HEK293 (cell line): ENCODE results near the gene OR10R2.

Experiments used
- CTCF ChIA-PET: fragments of 350-600 bp; formaldehyde crosslinking; extraction: SDS; loops from one replicate; lab custom pipeline; 2021; ENCODE audit warnings: antibody characterized with exemption; lab: Yijun Ruan, JAX
- POLR2A ChIA-PET: fragments of 300-600 bp; formaldehyde crosslinking; extraction: SDS; loops from one replicate; lab custom pipeline; 2020; ENCODE audit warnings: antibody characterized with exemption, inconsistent platforms; lab: Yijun Ruan, JAX
- H3K27ac ChIP-seq: fragments of 200-500 bp; sonication (Bioruptor generic); 2 replicates; pipeline ENCODE4 v1.5.1; 2014; ENCODE audit warnings: low read depth, low read length, control low read depth, inconsistent platforms; ENCODE audit errors: extremely low read depth
- H3K36me3 ChIP-seq, 2 experiments: fragments of 200-500 bp in 1 of 2; sonication (Bioruptor generic) in 1 of 2; 1 replicate in 1 of 2; 2 replicates in 1 of 2; pipeline ENCODE4 v1.5.1; 2014 to 2017; ENCODE audit warnings: inconsistent platforms in 2 of 2, low read length in 2 of 2; ENCODE audit not compliant: control insufficient read depth in 2 of 2, insufficient read depth in 1 of 2
- H3K4me1 ChIP-seq: fragments of 200-500 bp; sonication (Bioruptor generic); 2 replicates; pipeline ENCODE4 v1.5.1; 2014; ENCODE audit warnings: mild to moderate bottlenecking, low read length, inconsistent platforms; ENCODE audit not compliant: control insufficient read depth, insufficient read depth
- H3K4me3 ChIP-seq: 2 replicates; pipeline ENCODE4 v1.5.1; 2011; ENCODE audit warnings: low read depth, mild to moderate bottlenecking, control low read depth, low read length, moderate library complexity
- H3K9me3 ChIP-seq: fragments of 200-500 bp; sonication (Bioruptor generic); 2 replicates; pipeline ENCODE4 v1.5.1; 2014; ENCODE audit warnings: low read depth, low read length, inconsistent platforms; ENCODE audit not compliant: control insufficient read depth, insufficient read depth
- GFI1B ChIP-seq: fragments of 450-650 bp; formaldehyde crosslinking; IDR thresholded peaks from 2 replicates; pipeline ENCODE4 v1.5.1; 2016; ENCODE audit warnings: missing biosample characterization, missing genetic modification characterization
- KLF16 ChIP-seq: fragments of 450-650 bp; formaldehyde crosslinking; IDR thresholded peaks from 2 replicates; pipeline ENCODE4 v1.5.1; 2017; ENCODE audit warnings: missing biosample characterization, missing genetic modification characterization
- MEIS1 ChIP-seq: sonication (generic); formaldehyde crosslinking; IDR thresholded peaks from 2 replicates; pipeline ENCODE4 v1.8.1; 2022; ENCODE audit warnings: missing genetic modification reagents, mild to moderate bottlenecking, borderline replicate concordance
- OSR2 ChIP-seq: fragments of 450-650 bp; formaldehyde crosslinking; IDR thresholded peaks from 2 replicates; pipeline ENCODE4 v1.5.1; 2016; ENCODE audit warnings: missing biosample characterization, missing genetic modification characterization
- SCRT1 ChIP-seq: fragments of 450-650 bp; formaldehyde crosslinking; IDR thresholded peaks from 2 replicates; pipeline ENCODE4 v1.5.1; 2016; ENCODE audit warnings: missing biosample characterization, missing genetic modification characterization, borderline replicate concordance
- WT1 ChIP-seq: fragments of 450-650 bp; formaldehyde crosslinking; IDR thresholded peaks from 2 replicates; pipeline ENCODE4 v1.5.1; 2016; ENCODE audit warnings: missing biosample characterization, missing genetic modification characterization
- YY1 ChIP-seq: fragments of 450-650 bp; formaldehyde crosslinking; IDR thresholded peaks from 2 replicates; pipeline ENCODE4 v1.5.1; 2018; ENCODE audit warnings: missing biosample characterization, missing genetic modification characterization
- YY2 ChIP-seq: fragments of 450-650 bp; formaldehyde crosslinking; IDR thresholded peaks from 2 replicates; pipeline ENCODE4 v1.5.1; 2016; ENCODE audit warnings: missing biosample characterization, missing genetic modification characterization
- ZBTB17 ChIP-seq: fragments of 450-650 bp; formaldehyde crosslinking; IDR thresholded peaks from 2 replicates; pipeline ENCODE4 v1.5.1; 2016; ENCODE audit warnings: missing biosample characterization, missing genetic modification characterization
- ZNF146 ChIP-seq: fragments of 450-650 bp; formaldehyde crosslinking; IDR thresholded peaks from 2 replicates; pipeline ENCODE4 v1.5.1; 2016; ENCODE audit warnings: missing biosample characterization, missing genetic modification characterization
- ZNF18 ChIP-seq: fragments of 450-650 bp; formaldehyde crosslinking; IDR thresholded peaks from 2 replicates; pipeline ENCODE4 v1.5.1; 2016; ENCODE audit warnings: missing biosample characterization, missing genetic modification characterization
- ZNF223 ChIP-seq: fragments of 450-650 bp; formaldehyde crosslinking; IDR thresholded peaks from 2 replicates; pipeline ENCODE4 v1.5.1; 2016; ENCODE audit warnings: missing biosample characterization, missing genetic modification characterization
- ZNF266 ChIP-seq: fragments of 450-650 bp; formaldehyde crosslinking; IDR thresholded peaks from 2 replicates; pipeline ENCODE4 v1.5.1; 2016; ENCODE audit warnings: missing biosample characterization, missing genetic modification characterization, low read depth
- ZNF350 ChIP-seq: fragments of 450-650 bp; formaldehyde crosslinking; IDR thresholded peaks from 2 replicates; pipeline ENCODE4 v1.5.0; 2017; ENCODE audit warnings: missing biosample characterization, mild to moderate bottlenecking, missing genetic modification characterization
- ZNF37A ChIP-seq: fragments of 450-650 bp; IDR thresholded peaks from 2 replicates; pipeline ENCODE4 v1.5.1; 2018; ENCODE audit warnings: missing biosample characterization, missing genetic modification characterization
- ZNF544 ChIP-seq: fragments of 450-650 bp; formaldehyde crosslinking; IDR thresholded peaks from 2 replicates; pipeline ENCODE4 v1.5.0; 2017; ENCODE audit warnings: missing biosample characterization, missing genetic modification characterization
- ZNF585B ChIP-seq: fragments of 450-650 bp; formaldehyde crosslinking; IDR thresholded peaks from 2 replicates; pipeline ENCODE4 v1.5.1; 2016; ENCODE audit warnings: missing biosample characterization, missing genetic modification characterization
- ZNF747 ChIP-seq: fragments of 450-650 bp; formaldehyde crosslinking; IDR thresholded peaks from 2 replicates; pipeline ENCODE4 v1.5.1; 2016; ENCODE audit warnings: missing biosample characterization, missing genetic modification characterization
- ZXDB ChIP-seq: fragments of 450-650 bp; formaldehyde crosslinking; IDR thresholded peaks from 2 replicates; pipeline ENCODE4 v1.5.1; 2016; ENCODE audit warnings: missing biosample characterization, missing genetic modification characterization
- TF ChIP-seq, protein P1 (sequence below): fragments of 450-650 bp; formaldehyde crosslinking; IDR thresholded peaks from 2 replicates; pipeline ENCODE4 v1.5.1; 2016; ENCODE audit warnings: missing biosample characterization, missing genetic modification characterization

The OR10R2 gene

GRCh38 chr1:158520955-158521665, 49.1 kb downstream of the OR10R2 start:
- ChIA-PET CTCF (no interaction called here), POLR2A (no interaction called here)
- Histone ChIP-seq H3K4me3 (no peak overlapping the region), H3K27ac (no peak overlapping the region), H3K36me3 (no peaks in the 10 kb centered on the region), H3K4me1 (no peaks in the 10 kb centered on the region), H3K9me3 (no peaks in the 10 kb centered on the region)
- TF ChIP-seq, protein P1, sequence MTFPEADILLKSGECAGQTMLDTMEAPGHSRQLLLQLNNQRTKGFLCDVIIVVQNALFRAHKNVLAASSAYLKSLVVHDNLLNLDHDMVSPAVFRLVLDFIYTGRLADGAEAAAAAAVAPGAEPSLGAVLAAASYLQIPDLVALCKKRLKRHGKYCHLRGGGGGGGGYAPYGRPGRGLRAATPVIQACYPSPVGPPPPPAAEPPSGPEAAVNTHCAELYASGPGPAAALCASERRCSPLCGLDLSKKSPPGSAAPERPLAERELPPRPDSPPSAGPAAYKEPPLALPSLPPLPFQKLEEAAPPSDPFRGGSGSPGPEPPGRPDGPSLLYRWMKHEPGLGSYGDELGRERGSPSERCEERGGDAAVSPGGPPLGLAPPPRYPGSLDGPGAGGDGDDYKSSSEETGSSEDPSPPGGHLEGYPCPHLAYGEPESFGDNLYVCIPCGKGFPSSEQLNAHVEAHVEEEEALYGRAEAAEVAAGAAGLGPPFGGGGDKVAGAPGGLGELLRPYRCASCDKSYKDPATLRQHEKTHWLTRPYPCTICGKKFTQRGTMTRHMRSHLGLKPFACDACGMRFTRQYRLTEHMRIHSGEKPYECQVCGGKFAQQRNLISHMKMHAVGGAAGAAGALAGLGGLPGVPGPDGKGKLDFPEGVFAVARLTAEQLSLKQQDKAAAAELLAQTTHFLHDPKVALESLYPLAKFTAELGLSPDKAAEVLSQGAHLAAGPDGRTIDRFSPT (tag by site-specific recombination), result no peak
- TF ChIP-seq YY2 (tag by site-specific recombination) (no peak), MEIS1 (CRISPR knock-in tag) (no peak), ZBTB17 (no peak), KLF16 (no peak), WT1 (no peak), ZNF18 (tag by site-specific recombination) (no peak), ZNF747 (no peak), ZNF37A (no peak)

DNA sequence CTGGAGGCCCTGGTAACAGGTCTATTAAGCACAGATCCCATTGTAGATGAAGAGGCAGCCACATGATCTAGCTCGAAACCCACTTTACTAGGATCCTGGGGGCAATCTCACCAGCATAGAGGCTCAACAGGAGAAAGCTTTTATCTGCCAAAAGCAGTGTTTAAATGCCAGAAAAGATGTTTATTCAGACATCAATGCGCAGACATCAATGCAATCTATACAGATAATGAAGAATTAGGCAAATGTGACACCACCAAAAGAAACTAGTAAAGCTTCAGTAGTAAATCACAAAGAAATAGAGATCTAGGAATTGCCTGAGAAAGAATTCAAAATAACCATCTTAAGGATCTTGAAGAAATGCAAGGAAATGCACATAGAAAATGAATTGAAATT, 49.6 kb downstream of the OR10R2 start:
- CTCF ChIA-PET, result no interaction called here
- POLR2A ChIA-PET, result no interaction called here
- no peaks in the 10 kb centered on the region for H3K36me3 ChIP-seq
- H3K9me3 ChIP-seq, result no peaks in the 10 kb centered on the region
- H3K4me3 ChIP-seq, result no peak overlapping the region
- no peak overlapping the region for H3K27ac ChIP-seq
- no peaks in the 10 kb centered on the region for H3K4me1 ChIP-seq
- TF ChIP-seq GFI1B (tag by site-specific recombination) (no peak), YY1 (no peak), SCRT1 (tag by site-specific recombination) (no peak), ZNF18 (tag by site-specific recombination) (no peak), OSR2 (tag by site-specific recombination) (no peak), ZXDB (no peak), ZNF266 (tag by site-specific recombination) (no peak), ZNF544 (no peak), ZNF37A (no peak), ZNF146 (tag by site-specific recombination) (no peak), ZNF350 (tag by site-specific recombination) (no peak), ZNF223 (tag by site-specific recombination) (no peak), ZNF585B (tag by site-specific recombination) (no peak)
- TF ChIP-seq, all 188 proteins: peak for 0
